NCI-H1417 (cell line): Measurements from ENCODE around the gene HOXA11.
A peak's percentile ranks its signal among the peaks of the same experiment; 100 is the strongest.

Source experiments
- DNase-seq, 3 experiments: peaks; one replicate each; lab custom pipeline; 2025; lab: John Stamatoyannopoulos, UW

The HOXA11 gene

GRCh38 chr7:27169658-27170425 lies 15.2 kb downstream of the HOXA11 start:
- peak; percentile 71 to 82 (median 80) for DNase-seq

DNA sequence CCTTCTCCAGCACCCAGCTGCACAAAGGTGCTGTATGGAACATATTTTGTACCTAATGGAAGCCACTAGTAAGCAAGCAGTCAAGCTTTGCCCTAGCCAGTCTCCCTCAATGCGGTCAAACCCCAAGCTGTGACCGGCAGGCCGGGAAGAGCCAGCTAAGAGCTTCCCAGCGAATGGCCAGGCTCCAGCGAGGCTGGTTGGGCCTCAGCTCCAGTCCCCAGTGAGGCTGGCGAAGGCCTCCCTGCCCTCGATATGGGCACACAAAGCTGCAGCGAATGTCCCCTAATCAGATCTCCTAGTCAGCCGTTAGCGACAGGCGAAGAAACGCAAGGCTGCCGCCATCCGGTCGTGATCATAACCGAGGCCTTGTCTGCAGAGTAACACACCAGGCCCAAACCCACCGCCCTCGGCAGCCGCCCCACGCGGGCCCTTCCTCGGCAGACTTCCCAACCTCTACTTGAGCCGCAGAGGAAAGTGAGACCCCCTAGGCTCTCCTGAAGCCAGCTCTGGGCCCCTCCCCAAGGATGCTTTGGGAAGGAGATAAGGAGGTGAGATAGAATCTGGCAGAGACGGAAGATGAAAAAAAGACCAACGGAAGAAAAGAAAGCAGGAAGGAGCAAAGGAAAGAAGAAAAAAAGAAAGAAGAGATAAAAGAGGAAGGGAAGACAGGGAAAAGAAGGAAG lies 16.6 kb downstream of the HOXA11 start:
- DNase-seq = peak; percentile 33 to 68 (median 66)

DNA sequence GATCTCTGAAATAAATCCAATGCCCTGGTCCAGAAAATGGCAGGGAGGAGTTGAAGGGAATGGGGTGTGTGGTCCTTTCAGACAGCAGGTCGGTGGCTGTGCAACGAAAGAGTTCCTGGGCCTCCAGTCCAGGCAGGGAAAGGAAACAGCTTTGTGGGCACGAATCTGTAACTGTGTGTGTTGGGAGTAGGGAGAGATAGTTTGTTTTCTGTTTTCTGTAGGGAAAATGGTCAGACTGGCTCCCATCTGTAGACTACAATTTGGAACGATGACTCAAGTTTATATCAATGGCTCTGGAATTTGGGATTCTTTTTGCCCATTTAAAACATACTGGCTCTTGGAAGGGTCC lies 17.1 kb downstream of the HOXA11 start:
- DNase-seq = peak in 1 of 3 experiments; percentile 37

- DNase-seq = no peak
These were observed 18.2 kb downstream of the HOXA11 start for GRCh38 chr7:27166531-27167505.

GRCh38 chr7:27165996-27166530 lies 19.0 kb downstream of the HOXA11 start:
- no peak for DNase-seq

GRCh38 chr7:27165089-27165995 lies 19.7 kb downstream of the HOXA11 start, which contains the start of gene HOXA9:
Gene HOXA9 (minus strand): TSS chr7:27165537. CDS start chr7:27165457, 80 bp downstream.
- no peak for DNase-seq

GRCh38 chr7:27164367-27165088 lies 20.5 kb downstream of the HOXA11 start:
- no peak for DNase-seq

- no peak for DNase-seq
These were observed 21.0 kb downstream of the HOXA11 start for GRCh38 chr7:27164045-27164366.

- no peak for DNase-seq
These were observed 21.6 kb downstream of the HOXA11 start for GRCh38 chr7:27163288-27164044.

DNA sequence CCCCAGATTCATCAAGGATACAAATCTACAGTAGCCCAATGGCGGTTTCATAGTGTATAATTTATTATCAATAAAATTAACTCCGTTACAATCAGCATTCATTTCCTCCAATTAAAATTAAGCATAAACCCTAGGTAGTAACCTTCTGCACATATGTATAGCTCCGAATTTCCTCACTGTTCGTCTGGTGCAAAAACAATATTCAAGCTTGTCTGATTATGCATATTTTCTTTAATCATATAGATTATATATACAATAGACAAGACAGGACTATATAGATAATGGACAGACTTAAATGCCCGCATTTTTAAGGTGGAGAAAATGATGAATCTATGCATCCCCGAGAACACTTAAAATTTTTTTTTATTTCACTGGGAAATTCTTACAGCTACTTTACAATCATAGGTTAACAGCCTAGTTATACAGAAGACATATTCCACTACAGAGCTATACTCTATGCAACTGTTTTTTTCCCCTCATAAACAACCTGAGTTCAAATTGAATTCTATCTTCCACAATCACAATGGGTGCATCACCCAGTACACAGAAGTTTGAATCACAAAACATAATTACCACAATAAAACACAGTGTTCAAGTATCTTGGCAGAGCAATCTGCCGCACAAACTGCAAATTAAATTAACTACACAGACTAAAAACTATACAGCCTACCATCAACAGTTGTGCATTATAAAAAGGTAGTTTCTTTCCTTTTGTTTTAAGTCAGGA lies 22.3 kb downstream of the HOXA11 start:
- no peak for DNase-seq

DNA sequence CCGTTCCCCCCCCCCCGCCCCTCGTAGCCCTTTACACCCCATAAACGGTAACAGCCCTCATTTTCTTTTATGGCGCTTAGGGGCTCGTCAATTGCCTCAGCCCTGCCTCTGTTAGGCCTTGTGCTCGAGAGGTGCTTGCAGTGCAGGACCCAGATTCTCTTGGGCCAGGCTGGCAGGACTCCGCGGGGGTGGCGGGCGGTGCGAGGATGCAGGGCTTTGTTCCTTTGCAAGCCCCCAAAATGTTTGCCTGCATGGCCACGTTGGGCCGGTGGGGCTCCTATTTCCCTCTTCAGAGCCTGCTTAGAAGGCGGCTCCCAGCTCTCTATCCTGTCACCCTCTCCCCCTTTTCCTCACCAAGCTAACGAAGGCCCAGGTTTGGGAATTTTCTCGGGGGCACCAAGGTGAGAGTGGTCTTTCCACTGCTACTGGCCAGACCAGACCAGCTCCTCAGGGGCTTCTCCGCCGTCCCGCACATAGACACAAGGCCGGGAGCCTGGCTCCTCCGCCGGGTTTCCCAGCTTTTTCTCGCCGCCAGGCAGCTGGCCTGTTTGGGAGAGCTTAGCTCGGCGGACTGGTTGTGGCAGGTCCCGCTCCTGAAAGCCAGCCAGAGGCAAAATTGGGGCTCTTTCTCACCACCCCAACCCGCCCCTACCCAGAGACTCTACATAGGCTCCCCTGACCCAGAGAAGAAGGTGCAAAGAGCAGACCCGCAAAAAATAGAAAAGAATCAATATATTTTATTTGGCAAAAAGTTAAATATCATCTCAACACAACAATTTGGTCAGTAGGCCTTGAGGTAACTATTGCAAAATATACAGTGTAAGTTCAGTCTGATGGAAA lies 23.1 kb downstream of the HOXA11 start:
- no peak for DNase-seq

- DNase-seq = no peak
These were observed 23.8 kb downstream of the HOXA11 start for GRCh38 chr7:27161214-27161720.

GRCh38 chr7:27160546-27161213 lies 24.4 kb downstream of the HOXA11 start:
- peak; percentile 87 to 92 (median 89) for DNase-seq

DNA sequence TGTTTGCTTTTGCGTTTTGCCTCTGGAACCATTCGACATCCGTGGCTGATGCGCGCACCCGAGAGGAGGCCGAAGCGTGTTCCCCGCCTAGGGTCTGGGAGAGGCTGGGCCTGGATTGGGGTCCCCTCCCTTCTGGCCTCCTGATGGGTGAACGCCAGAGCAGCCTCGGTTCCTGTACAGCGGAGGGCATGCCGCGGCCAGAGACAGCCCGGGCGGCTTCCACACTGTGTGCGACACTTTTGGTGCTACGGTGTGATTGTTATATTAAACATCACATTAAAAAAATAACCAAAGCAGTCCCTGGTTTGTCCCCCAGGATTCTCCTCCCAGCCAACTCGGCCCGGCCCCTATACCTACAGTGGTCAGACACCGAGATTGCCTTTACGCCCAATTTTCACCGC lies 24.9 kb downstream of the HOXA11 start:
- peak in 1 of 3 experiments; percentile 50 for DNase-seq

GRCh38 chr7:27159266-27160144 lies 25.5 kb downstream of the HOXA11 start:
- no peak for DNase-seq
